ENCODE results near the gene ASTN1.

ASTN1 gene

GRCh38 chr1:176876966-176877515 lies 287.5 kb downstream of the ASTN1 start:
- Mint-ChIP-seq H3K27me3 (ENCODE audit: low read depth, poor library complexity) (peaks cover 6% of the 10 kb centered on the region), H3K27ac (no peak overlapping the region), H3K4me3 (no peak overlapping the region), H3K36me3 (ENCODE audit: low read depth) (no peaks in the 10 kb centered on the region), H3K4me1 (no peaks in the 10 kb centered on the region), H3K9me3 (no peaks in the 10 kb centered on the region)
- TF ChIP-seq CTCF (IDR thresholded peaks at IDR 0.05) = no peak
- DNase-seq = no peak

- no peaks in the 10 kb centered on the region for H3K4me1 Mint-ChIP-seq
These were observed 294.9 kb downstream of the ASTN1 start for GRCh38 chr1:176869577-176869976.

GRCh38 chr1:176866011-176866714 lies 298.3 kb downstream of the ASTN1 start:
- DNase-seq = no peak
- H3K4me3 Mint-ChIP-seq = no peak overlapping the region
- peaks cover 17% of the 10 kb centered on the region for H3K27me3 Mint-ChIP-seq (ENCODE audit: low read depth, poor library complexity)
- peak overlapping the region; percentile 27 for H3K27ac Mint-ChIP-seq
- TF ChIP-seq CTCF (IDR thresholded peaks at IDR 0.05) = no peak
- no peaks in the 10 kb centered on the region for H3K9me3 Mint-ChIP-seq
- H3K4me1 Mint-ChIP-seq = no peaks in the 10 kb centered on the region
- H3K36me3 Mint-ChIP-seq (ENCODE audit: low read depth) = peaks cover 6% of the 10 kb centered on the region

More at GRCh38 chr1:176869577-176869976, 294.9 kb downstream of the ASTN1 start:
- no peak for DNase-seq
- TF ChIP-seq CTCF (IDR thresholded peaks at IDR 0.05) = no peak
- Mint-ChIP-seq H3K9me3 (no peaks in the 10 kb centered on the region), H3K27me3 (ENCODE audit: low read depth, poor library complexity) (peaks cover 14% of the 10 kb centered on the region), H3K27ac (no peak overlapping the region), H3K36me3 (ENCODE audit: low read depth) (peaks cover under 1% of the 10 kb centered on the region), H3K4me3 (no peak overlapping the region)

GRCh38 chr1:176864211-176864610 lies 300.3 kb downstream of the ASTN1 start:
- Mint-ChIP-seq H3K27me3 (ENCODE audit: low read depth, poor library complexity) (peaks cover 17% of the 10 kb centered on the region), H3K27ac (no peak overlapping the region), H3K4me3 (no peak overlapping the region)

GRCh38 chr1:176863613-176864012 lies 300.9 kb downstream of the ASTN1 start:
- Mint-ChIP-seq H3K9me3 (no peaks in the 10 kb centered on the region), H3K4me1 (peaks cover 6% of the 10 kb centered on the region), H3K36me3 (ENCODE audit: low read depth) (peaks cover 6% of the 10 kb centered on the region), H3K4me3 (no peak overlapping the region), H3K27me3 (ENCODE audit: low read depth, poor library complexity) (peaks cover 14% of the 10 kb centered on the region), H3K27ac (no peak overlapping the region)
- TF ChIP-seq CTCF (IDR thresholded peaks at IDR 0.05) = no peak
- DNase-seq = no peak

More at GRCh38 chr1:176864211-176864610, 300.3 kb downstream of the ASTN1 start:
- peaks cover 6% of the 10 kb centered on the region for H3K36me3 Mint-ChIP-seq (ENCODE audit: low read depth)
- no peak for TF ChIP-seq CTCF (IDR thresholded peaks at IDR 0.05)
- peaks cover under 1% of the 10 kb centered on the region for H3K4me1 Mint-ChIP-seq
- DNase-seq = no peak
- H3K9me3 Mint-ChIP-seq = no peaks in the 10 kb centered on the region

Data from nephron progenitor cell (in vitro differentiated cells).